Measurements from ENCODE around the gene HJURP.

DNA sequence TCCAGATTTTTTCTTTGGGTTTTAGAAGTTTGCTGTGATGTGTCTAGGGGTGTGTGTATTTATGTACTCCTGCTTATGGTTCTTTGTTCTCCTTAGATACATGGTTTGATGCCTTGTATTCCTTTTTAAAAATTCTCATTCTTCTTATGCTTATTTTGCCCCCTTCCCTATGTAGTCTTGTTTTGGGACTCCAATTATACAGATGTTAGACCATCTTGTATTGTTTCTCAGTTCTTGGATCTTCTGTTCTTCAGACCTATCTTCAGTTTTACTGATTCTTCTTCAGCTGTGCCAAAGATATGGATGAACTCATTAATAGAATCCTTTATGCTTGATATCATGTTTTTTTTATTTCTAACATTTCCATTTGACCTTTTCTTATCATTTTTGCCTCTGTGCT lies 28.0 kb upstream of the HJURP start:
- TF ChIP-seq, protein P1, sequence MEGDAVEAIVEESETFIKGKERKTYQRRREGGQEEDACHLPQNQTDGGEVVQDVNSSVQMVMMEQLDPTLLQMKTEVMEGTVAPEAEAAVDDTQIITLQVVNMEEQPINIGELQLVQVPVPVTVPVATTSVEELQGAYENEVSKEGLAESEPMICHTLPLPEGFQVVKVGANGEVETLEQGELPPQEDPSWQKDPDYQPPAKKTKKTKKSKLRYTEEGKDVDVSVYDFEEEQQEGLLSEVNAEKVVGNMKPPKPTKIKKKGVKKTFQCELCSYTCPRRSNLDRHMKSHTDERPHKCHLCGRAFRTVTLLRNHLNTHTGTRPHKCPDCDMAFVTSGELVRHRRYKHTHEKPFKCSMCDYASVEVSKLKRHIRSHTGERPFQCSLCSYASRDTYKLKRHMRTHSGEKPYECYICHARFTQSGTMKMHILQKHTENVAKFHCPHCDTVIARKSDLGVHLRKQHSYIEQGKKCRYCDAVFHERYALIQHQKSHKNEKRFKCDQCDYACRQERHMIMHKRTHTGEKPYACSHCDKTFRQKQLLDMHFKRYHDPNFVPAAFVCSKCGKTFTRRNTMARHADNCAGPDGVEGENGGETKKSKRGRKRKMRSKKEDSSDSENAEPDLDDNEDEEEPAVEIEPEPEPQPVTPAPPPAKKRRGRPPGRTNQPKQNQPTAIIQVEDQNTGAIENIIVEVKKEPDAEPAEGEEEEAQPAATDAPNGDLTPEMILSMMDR (IDR thresholded peaks at IDR 0.05), result no peak
- no peak for TF ChIP-seq ZFX (IDR thresholded peaks at IDR 0.05; ENCODE audit: borderline replicate concordance)
